Adrenal gland (tissue), 12 donors: Measurements from ENCODE around the gene BFSP1. TPM values are rescaled to one million over a fixed set of nuclear protein-coding genes. Genes with fewer than 3 reads are reported as not detected.

Experiments
- DNase-seq, 7 donors: peaks; one replicate each; pipeline ENCODE4 v3.0.0-alpha.2; 2019 to 2020
- H3K27ac ChIP-seq, 5 donors: fragments of 200-600 bp; sonication (generic) in 4 of 5; 1 replicate in 3 of 5; 2 replicates in 2 of 5; pipeline versions ENCODE4 v1.5.1 to v1.8.0; 2016 to 2020; ENCODE audit warnings: mild to moderate bottlenecking in 1 of 5
- H3K27me3 ChIP-seq: fragments of 200-600 bp; 2 replicates; pipeline ENCODE4 v1.8.0; 2021
- H3K36me3 ChIP-seq, 2 donors: fragments of 200-600 bp; replicated peaks in 1 of 2; 1 replicate in 1 of 2; 2 replicates in 1 of 2; pipeline versions ENCODE4 v1.5.1 to v1.8.0; 2018 to 2022
- H3K4me1 ChIP-seq, 2 donors: fragments of 200-600 bp; replicated peaks in 1 of 2; 1 replicate in 1 of 2; 2 replicates in 1 of 2; pipeline versions ENCODE4 v1.5.1 to v1.8.0; 2018 to 2021
- H3K4me3 ChIP-seq, 4 donors: fragments of 200-600 bp; sonication (generic) in 3 of 4; one replicate each; pipeline ENCODE4 v1.5.1; 2016 to 2018
- H3K9me3 ChIP-seq, 3 donors: fragments of 200-600 bp; sonication (generic) in 1 of 3; replicated peaks in 1 of 3; 1 replicate in 2 of 3; 2 replicates in 1 of 3; pipeline versions ENCODE4 v1.5.1 to v1.8.0; 2016 to 2021
- POLR2A ChIP-seq, 2 donors: fragments of 450-650 bp; IDR thresholded peaks; one replicate each; pipeline ENCODE4 v1.6.1; 2017; ENCODE audit warnings: antibody characterized with exemption in 2 of 2, mild to moderate bottlenecking in 2 of 2, moderate library complexity in 1 of 2
- WGBS, 4 donors: extraction: QIAGEN DNeasy Blood & Tissue Kit in 2 of 4; methylation state at CpG; one replicate each; pipeline versions ENCODE4 v1.1.5 to v1.1.7; 2013 to 2017; 5-methylcytosine and 5-hydroxymethylcytosine counted together
- intact Hi-C, 2 donors: fragments of 100-400 bp; cut with DNase I; formaldehyde crosslinking; loops; one replicate each; pipeline versions ENCODE4 v1.14.1 to v1.15.0; 2022 to 2023
- polyA plus RNA-seq, 3 donors: library from polyadenylated mRNA; stranded (reverse); fragments of 200-250 nt in 2 of 3; fragments of 350-450 nt in 1 of 3; fragmentation: Illumina TruSeq in 1 of 3; extraction: RNeasy Lipid Tissue Mini Kit (QIAGEN cat#74804) in 1 of 3; gene quantifications; one replicate each; pipeline ENCODE4 v1.2.3, GENCODE V29; 2013 to 2014
- total RNA-seq, 9 donors: library from RNA; depleted of rRNA in 4 of 9; stranded (reverse); fragments of >200 nt in 4 of 9; fragments of 120-200 nt in 1 of 9; fragmentation: NEBNext Ultra II Directional in 1 of 9; extraction: Animal tissue kit (Norgen Biotek cat#: 25700) in 1 of 9; gene quantifications; one replicate each; pipeline versions ENCODE4 v1.1.0 to v1.2.4, GENCODE V29; 2013 to 2023
- TF ChIP-seq, protein P1 (sequence below), 6 experiments: fragments of 450-650 bp in 4 of 6; fragments of 200-600 bp in 2 of 6; sonication (generic) in 1 of 6; IDR thresholded peaks; 1 replicate in 5 of 6; 2 replicates in 1 of 6; pipeline versions ENCODE4 v1.5.1 to v1.8.0; 2016 to 2021; ENCODE audit warnings: antibody characterized with exemption in 6 of 6, mild to moderate bottlenecking in 2 of 6, moderate library complexity in 1 of 6
- donor health status: healthy with polysubstance abuse.
- donor health status: Bipolar disorder and iron deficiency.
- donor health status: DM: yes; HTN: yes; CAD: no.
- donor health status: DM: no; HTN: no; CAD: no.
- donor health status: DM: no; HTN: no; CAD: no.
- donor health status: DM: yes; HTN: yes; CAD: no.

BFSP1 gene
- total and polyA plus RNA-seq, 12 donors = 0.39 to 18.5 (median 2.2) TPM

DNA sequence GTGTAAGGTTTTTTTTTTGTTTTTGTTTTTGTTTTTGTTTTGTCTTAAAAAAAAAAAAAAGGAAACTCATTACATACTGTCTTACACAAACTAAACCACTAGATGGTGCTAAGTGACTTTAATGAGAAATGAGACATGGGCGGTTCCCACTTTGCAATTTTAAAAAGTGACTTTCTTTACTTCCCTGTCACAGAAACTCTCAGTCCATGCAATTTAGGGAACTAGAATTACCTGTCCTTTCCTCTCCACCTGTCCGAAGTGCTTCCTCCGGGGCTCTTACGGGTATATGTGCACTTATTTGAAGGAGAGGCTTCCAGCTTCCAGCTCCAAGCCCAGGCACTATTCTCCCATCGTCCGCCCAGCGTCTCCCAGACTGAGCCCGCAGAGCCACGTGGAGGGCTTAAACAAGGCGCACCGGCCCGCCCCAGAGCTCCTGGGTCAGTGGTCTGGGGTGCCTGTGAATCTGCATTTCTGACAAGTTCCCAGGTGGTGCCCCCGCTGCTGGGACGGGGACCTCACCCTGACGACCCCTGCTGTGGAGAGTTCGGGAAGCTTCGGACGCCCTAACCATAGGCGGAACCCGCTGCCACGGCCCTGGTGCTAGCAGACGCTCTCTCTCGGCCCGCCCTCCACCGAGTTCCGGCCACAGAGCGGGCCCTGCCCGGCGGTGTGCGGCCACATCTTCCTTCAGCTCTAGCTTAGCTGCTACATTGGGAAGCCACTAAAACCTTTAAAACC, 26.1 kb downstream of the BFSP1 start:
- Histone ChIP-seq H3K4me3 (peak overlapping the region in 3 of 4 donors; percentile 9 to 76 (median 21)), H3K27me3 (no peaks in the 10 kb centered on the region), H3K36me3 (no peaks in the 10 kb centered on the region), H3K4me1 (peaks cover 0 to 8% of the 10 kb centered on the region in 2 donors), H3K9me3 (no peaks in the 10 kb centered on the region), H3K27ac (peak overlapping the region in 1 of 5 donors; percentile 44)
- intact Hi-C loops = loop anchor here (10.0 kb wide), 3 partner anchors 400 to 770 kb away; no protein-coding TSS in a partner anchor
- peak; percentile 37 to 59 (median 47) for DNase-seq
- TF ChIP-seq POLR2A (IDR thresholded peaks at IDR 0.05) = no peak
- TF ChIP-seq, protein P1, sequence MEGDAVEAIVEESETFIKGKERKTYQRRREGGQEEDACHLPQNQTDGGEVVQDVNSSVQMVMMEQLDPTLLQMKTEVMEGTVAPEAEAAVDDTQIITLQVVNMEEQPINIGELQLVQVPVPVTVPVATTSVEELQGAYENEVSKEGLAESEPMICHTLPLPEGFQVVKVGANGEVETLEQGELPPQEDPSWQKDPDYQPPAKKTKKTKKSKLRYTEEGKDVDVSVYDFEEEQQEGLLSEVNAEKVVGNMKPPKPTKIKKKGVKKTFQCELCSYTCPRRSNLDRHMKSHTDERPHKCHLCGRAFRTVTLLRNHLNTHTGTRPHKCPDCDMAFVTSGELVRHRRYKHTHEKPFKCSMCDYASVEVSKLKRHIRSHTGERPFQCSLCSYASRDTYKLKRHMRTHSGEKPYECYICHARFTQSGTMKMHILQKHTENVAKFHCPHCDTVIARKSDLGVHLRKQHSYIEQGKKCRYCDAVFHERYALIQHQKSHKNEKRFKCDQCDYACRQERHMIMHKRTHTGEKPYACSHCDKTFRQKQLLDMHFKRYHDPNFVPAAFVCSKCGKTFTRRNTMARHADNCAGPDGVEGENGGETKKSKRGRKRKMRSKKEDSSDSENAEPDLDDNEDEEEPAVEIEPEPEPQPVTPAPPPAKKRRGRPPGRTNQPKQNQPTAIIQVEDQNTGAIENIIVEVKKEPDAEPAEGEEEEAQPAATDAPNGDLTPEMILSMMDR (IDR thresholded peaks at IDR 0.05) = peak; percentile 56 to 82 (median 70)
- 0 to 1% (median 0%) methylated on average over 20 to 30 of the region's 30 CpGs for WGBS, 4 donors

DNA sequence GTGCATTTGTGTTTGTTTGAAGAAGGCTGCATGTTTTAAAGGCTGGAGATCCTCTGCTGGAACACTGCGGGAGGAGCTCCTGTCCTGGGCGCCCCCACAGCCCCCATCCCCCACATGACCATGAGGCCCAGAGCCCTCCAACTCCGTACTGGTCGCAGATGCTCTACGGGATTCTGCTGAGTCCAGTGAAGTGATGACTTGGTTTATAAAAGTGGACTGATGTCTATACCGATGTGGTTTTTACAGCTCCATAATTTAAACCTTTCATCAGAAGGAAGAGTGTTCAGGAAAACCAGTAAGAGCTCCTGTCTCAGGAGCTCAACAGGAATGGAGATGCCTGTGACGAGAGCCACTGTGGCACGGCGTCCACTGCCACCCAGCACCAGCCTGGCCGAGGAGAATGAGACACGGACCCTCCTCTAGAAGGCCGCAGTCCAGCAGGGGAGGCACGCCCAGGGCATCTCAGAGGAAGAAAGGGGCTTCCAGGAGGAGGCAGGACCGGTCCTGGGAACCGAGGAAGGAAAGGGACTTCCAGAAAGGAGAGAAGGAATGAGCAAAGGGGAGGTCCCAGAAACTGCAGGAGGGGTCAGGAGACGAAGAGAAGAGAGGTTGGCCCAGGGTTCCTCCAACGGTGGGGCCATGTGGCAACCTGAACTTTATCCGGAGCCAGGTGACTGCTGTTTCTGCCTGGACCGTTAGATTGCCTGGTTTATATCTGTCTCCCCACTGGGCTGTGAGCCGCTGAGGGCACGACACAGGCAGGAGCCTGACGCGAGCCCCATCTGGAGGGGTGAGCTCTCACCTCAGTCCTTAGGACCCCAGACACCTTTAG, 26.9 kb downstream of the BFSP1 start:
- peak overlapping the region in 1 of 4 donors; percentile 76 for H3K4me3 ChIP-seq
- H3K27me3 ChIP-seq = no peaks in the 10 kb centered on the region
- TF ChIP-seq POLR2A (IDR thresholded peaks at IDR 0.05) = no peak
- TF ChIP-seq, protein P1 (IDR thresholded peaks at IDR 0.05) = no peak
- no peak overlapping the region for H3K27ac ChIP-seq
- no peaks in the 10 kb centered on the region for H3K36me3 ChIP-seq
- intact Hi-C loops = loop anchor here (10.0 kb wide), 3 partner anchors 401 to 771 kb away; no protein-coding TSS in a partner anchor
- peak in 2 of 7 donors; percentile 10 to 21 for DNase-seq
- H3K4me1 ChIP-seq = peaks cover 0 to 8% of the 10 kb centered on the region in 2 donors
- WGBS, 4 donors = 29 to 40% (median 37%) methylated on average over 23 of the region's 23 CpGs
- no peaks in the 10 kb centered on the region for H3K9me3 ChIP-seq

DNA sequence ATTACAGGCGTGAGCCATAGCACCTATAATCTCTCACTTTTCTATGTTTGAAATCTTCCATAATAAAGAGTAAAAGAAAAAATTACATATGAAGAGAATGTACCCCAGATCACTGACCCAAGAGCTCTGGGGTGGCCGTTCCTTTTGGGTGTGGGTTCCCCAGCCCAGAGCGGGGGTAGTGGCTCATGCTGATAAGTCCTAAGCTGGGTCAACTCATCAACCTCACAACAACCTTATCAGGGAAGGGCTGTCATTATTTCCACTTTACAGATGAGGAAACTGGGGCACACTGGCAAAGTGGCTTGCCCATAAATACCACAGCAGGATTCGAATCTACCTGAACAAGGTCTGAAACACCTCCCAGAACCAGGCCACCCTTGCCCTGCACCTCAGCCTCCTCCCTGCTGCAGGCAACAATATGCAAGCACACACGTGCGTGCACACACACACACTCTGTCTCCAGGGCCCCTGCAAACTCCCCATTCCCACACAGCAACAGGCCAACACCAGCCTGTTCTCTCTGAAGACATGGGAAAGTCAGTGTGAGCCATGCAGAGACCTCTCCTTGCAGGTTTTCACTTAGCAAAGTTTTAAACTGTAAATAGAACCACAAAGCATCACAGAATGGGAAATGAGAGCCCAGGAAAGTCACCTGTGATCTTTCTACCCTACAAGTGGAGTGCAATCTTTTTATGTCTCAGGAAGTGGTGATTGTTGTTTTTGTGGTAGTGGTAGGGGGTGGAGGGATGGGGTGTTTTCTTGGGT, 27.7 kb downstream of the BFSP1 start:
- no peak for DNase-seq
- Histone ChIP-seq H3K9me3 (no peaks in the 10 kb centered on the region), H3K27ac (no peak overlapping the region), H3K27me3 (no peaks in the 10 kb centered on the region), H3K4me1 (peaks cover 0 to 8% of the 10 kb centered on the region in 2 donors), H3K4me3 (no peak overlapping the region), H3K36me3 (no peaks in the 10 kb centered on the region)
- intact Hi-C loops = loop anchor here (10.0 kb wide), 3 partner anchors 401 to 771 kb away; no protein-coding TSS in a partner anchor
- TF ChIP-seq, protein P1 (IDR thresholded peaks at IDR 0.05) = no peak
- no peak for TF ChIP-seq POLR2A (IDR thresholded peaks at IDR 0.05)
- WGBS, 4 donors = 68 to 83% (median 76%) methylated on average over 6 of the region's 6 CpGs
